Heart left ventricle (tissue), 16 donors: Measurements from ENCODE around the gene N4BP2. TPM values are rescaled to one million over a fixed set of nuclear protein-coding genes. Genes with fewer than 3 reads are reported as not detected.

Experiments
- ATAC-seq, 4 donors: fragments of 200-7000 bp; cut with Tn5 transposase; one replicate each; pipeline ENCODE4 v1.9.1; 2020 to 2022; ENCODE audit warnings: moderate library complexity in 4 of 4, mild to moderate bottlenecking in 3 of 4, moderate number of reproducible peaks in 1 of 4
- DNase-seq, 5 donors: peaks; one replicate each; pipeline ENCODE4 v3.0.0-alpha.2; 2020
- H3K27ac ChIP-seq, 12 donors: fragments of 200-600 bp; sonication (generic) in 4 of 12; one replicate each; pipeline versions ENCODE4 v1.5.0 to v1.8.0; 2016 to 2022; ENCODE audit warnings: mild to moderate bottlenecking in 2 of 12
- H3K27me3 ChIP-seq, 9 donors: fragments of 200-600 bp; sonication (generic) in 2 of 9; one replicate each; pipeline versions ENCODE4 v1.5.1 to v1.8.0; 2016 to 2022; ENCODE audit warnings: mild to moderate bottlenecking in 3 of 9
- H3K36me3 ChIP-seq, 9 donors: fragments of 200-600 bp; sonication (generic) in 2 of 9; one replicate each; pipeline versions ENCODE4 v1.5.0 to v1.8.0; 2018 to 2022; ENCODE audit warnings: mild to moderate bottlenecking in 2 of 9
- H3K4me1 ChIP-seq, 12 donors: fragments of 200-600 bp; sonication (generic) in 4 of 12; one replicate each; pipeline versions ENCODE4 v1.5.0 to v1.8.0; 2016 to 2022; ENCODE audit warnings: mild to moderate bottlenecking in 3 of 12
- H3K4me3 ChIP-seq, 12 donors: fragments of 200-600 bp; sonication (generic) in 4 of 12; one replicate each; pipeline versions ENCODE4 v1.5.0 to v1.8.0; 2017 to 2022; ENCODE audit warnings: mild to moderate bottlenecking in 9 of 12, moderate library complexity in 4 of 12
- H3K9me3 ChIP-seq, 12 donors: fragments of 200-600 bp; sonication (generic) in 4 of 12; one replicate each; pipeline versions ENCODE4 v1.5.0 to v1.8.0; 2016 to 2022; ENCODE audit warnings: mild to moderate bottlenecking in 1 of 12
- POLR2A ChIP-seq, 2 donors: fragments of 450-650 bp; IDR thresholded peaks; one replicate each; pipeline ENCODE4 v1.6.1; 2017; ENCODE audit warnings: antibody characterized with exemption in 2 of 2, mild to moderate bottlenecking in 2 of 2, moderate library complexity in 2 of 2
- WGBS, 4 donors: extraction: QIAGEN DNeasy Blood & Tissue Kit in 2 of 4; methylation state at CpG; one replicate each; pipeline versions ENCODE4 v1.1.5 to v1.1.7; 2013 to 2018; 5-methylcytosine and 5-hydroxymethylcytosine counted together
- intact Hi-C, 10 donors: fragments of 100-400 bp; cut with DNase I; formaldehyde crosslinking; loops; one replicate each; pipeline versions ENCODE4 v1.11.1 to v1.14.2; 2022
- polyA plus RNA-seq, 2 donors: library from polyadenylated mRNA; stranded (reverse); fragments of 200-250 nt; gene quantifications; one replicate each; pipeline ENCODE4 v1.2.3, GENCODE V29; 2013
- total RNA-seq, 9 donors: library from RNA; depleted of rRNA in 2 of 9; stranded (reverse); fragments of >200 nt in 2 of 9; fragmentation: NEBNext Ultra II Directional in 3 of 9; extraction: Animal tissue kit (Norgen Biotek cat#: 25700) in 3 of 9; gene quantifications; one replicate each; pipeline versions ENCODE4 v1.1.0 to v1.2.4, GENCODE V29; 2016 to 2023
- TF ChIP-seq, protein P1 (sequence below), 12 donors: fragments of 200-600 bp; sonication (generic) in 4 of 12; IDR thresholded peaks; one replicate each; pipeline versions ENCODE4 v1.5.0 to v1.8.0; 2018 to 2022; ENCODE audit warnings: antibody characterized with exemption in 12 of 12, mild to moderate bottlenecking in 5 of 12
- donor health status: ischemic (EF 13 %, LVEDD 7.1; RV severe dilation, severe dysfunction).
- donor health status: healthy with polysubstance abuse.
- donor health status: DM: no; HTN: yes; CAD: no.
- donor health status: DM: no; HTN: no; CAD: no.
- donor health status: ischemic (EF 25% LVEDD 6.9; RV normal size, moderate dysfunction).
- donor health status: ischemic (EF 25% LVEDD 5.7; RV mildly dilated, moderate dysfunction).
- donor health status: healthy.
- donor health status: DM: yes; HTN: yes; CAD: no.
- donor health status: ischemic (EF 35%, LVEDD 5.7; RV mildly dilated, moderate dysfunction).
- donor health status: nonischemic (EF 11% LVEDD 7.7; RV severe dilation, severe dysfunction).
- donor health status: DM: yes; HTN: yes; CAD: no.
- donor health status: PGD.
- donor health status: ischemic (EF 29% LVEDD 5.4; RV normal size, mild dysfunction).
- donor health status: nonischemic (EF 23%, LVEDD 6.1; RV moderate dilation, normal function).

Gene N4BP2
- total and polyA plus RNA-seq, 11 donors = 0.57 to 6.8 (median 5.0) TPM

DNA sequence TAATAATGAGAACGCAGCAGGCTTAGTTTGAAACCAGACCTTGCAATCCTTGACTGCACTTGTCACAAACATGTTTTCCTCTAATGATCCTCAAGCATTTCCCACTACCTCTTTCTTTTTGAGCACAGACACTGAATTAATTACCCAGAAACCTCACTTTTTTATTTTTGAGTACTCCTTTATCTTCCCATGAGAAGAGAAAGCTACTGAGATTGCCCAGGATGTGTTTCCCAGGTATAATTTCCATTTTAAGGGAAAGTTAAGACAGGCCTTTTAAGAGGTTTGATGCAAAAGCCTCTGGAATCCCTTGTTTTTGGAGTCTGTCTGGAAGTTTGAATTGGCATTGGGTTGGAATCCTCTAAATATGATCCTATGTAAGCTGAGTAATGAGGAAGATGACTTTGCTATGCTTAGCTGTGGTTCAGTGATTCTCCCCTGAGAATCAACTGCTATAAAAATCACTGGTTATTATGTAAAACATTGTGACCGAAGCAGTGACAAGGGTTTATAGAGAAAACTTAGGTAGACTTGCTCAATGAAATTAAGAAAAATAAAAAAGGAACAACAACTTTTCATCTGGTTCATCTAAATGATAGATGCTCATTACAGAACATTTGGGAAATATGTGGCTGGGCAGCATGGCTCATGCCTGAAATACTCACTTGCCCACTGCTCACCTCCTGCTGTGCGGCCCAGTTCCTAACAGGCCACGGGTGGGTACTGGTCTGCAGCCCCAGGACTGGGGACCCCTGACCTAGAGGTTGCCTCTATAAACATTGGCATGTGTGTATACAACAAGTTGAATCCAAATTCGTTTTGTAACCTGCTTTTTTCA is 129.4 kb downstream of the N4BP2 start:
- DNase-seq (no peak), ATAC-seq (no peak)
- Histone ChIP-seq H3K4me1 (peaks cover 0 to 27% (median 0%) of the 10 kb centered on the region in 12 donors), H3K27ac (no peak overlapping the region), H3K27me3 (no peaks in the 10 kb centered on the region), H3K4me3 (no peak overlapping the region), H3K9me3 (no peaks in the 10 kb centered on the region), H3K36me3 (no peaks in the 10 kb centered on the region)
- 80 to 88% (median 85%) methylated on average over 5 of the region's 5 CpGs for WGBS, 4 donors
- intact Hi-C loops = no loop called here
- TF ChIP-seq, protein P1, sequence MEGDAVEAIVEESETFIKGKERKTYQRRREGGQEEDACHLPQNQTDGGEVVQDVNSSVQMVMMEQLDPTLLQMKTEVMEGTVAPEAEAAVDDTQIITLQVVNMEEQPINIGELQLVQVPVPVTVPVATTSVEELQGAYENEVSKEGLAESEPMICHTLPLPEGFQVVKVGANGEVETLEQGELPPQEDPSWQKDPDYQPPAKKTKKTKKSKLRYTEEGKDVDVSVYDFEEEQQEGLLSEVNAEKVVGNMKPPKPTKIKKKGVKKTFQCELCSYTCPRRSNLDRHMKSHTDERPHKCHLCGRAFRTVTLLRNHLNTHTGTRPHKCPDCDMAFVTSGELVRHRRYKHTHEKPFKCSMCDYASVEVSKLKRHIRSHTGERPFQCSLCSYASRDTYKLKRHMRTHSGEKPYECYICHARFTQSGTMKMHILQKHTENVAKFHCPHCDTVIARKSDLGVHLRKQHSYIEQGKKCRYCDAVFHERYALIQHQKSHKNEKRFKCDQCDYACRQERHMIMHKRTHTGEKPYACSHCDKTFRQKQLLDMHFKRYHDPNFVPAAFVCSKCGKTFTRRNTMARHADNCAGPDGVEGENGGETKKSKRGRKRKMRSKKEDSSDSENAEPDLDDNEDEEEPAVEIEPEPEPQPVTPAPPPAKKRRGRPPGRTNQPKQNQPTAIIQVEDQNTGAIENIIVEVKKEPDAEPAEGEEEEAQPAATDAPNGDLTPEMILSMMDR (IDR thresholded peaks at IDR 0.05) = no peak
- no peak for TF ChIP-seq POLR2A (IDR thresholded peaks at IDR 0.05)

DNA sequence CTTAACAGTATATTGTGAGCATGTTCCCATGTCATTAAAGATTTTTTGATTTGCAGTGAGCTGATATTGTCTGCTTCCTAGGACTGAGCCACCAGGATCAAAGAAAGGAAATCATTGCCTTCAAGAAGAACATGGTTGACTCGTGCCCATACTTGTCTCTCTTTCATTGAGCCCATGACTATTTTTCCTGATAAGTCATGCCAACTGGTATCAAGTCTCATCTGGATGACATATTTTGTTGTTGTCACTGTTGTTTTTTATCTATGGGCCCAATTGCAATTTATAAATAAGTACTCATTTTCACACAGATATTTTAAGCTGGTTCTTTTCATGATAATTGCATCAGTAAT is 130.0 kb downstream of the N4BP2 start:
- no peak for ATAC-seq
- intact Hi-C loops = no loop called here
- Histone ChIP-seq H3K27me3 (no peaks in the 10 kb centered on the region), H3K36me3 (no peaks in the 10 kb centered on the region), H3K4me1 (peaks cover 0 to 27% (median 0%) of the 10 kb centered on the region in 12 donors), H3K9me3 (no peaks in the 10 kb centered on the region), H3K4me3 (no peak overlapping the region), H3K27ac (no peak overlapping the region)
- no peak for DNase-seq
- TF ChIP-seq POLR2A (IDR thresholded peaks at IDR 0.05) = no peak
- TF ChIP-seq, protein P1 (IDR thresholded peaks at IDR 0.05) = no peak
- 89 to 94% (median 91%) methylated on average over 1 of the region's 1 CpG for WGBS, 4 donors

DNA sequence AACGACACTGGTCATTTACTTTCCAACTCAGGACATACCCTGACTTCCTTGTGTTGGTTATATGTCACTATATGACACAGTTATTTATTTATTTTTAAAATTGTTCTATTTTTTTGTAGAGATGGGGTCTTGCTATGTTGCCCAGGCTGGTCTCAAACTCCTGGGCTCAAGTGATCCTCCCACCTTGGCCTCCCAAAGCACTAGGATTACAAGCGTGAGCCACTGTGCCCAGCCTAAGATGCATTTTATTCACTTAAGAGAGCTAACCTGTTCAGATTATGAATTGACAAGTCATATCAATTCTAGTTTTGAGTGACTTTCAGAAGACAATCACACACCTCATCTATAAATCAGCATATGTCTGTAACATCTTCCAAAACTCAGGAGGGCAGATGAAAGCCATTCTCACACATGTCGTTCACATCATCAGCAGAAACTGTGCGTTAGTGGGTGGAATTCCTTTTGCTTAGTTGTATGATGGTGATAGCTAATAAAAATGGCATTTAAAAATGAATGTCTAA is 130.8 kb downstream of the N4BP2 start:
- no peak for TF ChIP-seq POLR2A (IDR thresholded peaks at IDR 0.05)
- TF ChIP-seq, protein P1 (IDR thresholded peaks at IDR 0.05) = no peak

DNA sequence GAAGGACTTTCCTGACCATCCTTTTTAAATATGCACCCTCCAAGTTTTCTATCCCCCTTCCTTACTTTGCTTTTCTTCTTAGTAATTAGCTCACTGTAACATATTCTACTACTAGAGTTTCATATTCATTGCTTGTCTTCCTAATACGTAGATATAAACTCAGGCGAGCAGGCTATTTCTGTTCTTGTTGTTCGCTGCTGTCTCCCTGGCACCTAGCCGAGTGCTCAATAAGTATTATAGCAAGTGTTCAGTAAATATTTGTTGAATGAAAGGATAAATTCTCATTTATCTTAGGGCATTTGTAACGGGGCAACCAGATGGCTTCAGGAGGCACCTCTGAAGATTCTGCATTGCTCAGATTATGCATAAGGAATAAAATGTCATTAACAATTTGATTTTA is 133.4 kb downstream of the N4BP2 start:
- Histone ChIP-seq H3K36me3 (no peaks in the 10 kb centered on the region), H3K4me3 (no peak overlapping the region), H3K27me3 (no peaks in the 10 kb centered on the region), H3K9me3 (no peaks in the 10 kb centered on the region), H3K4me1 (peaks cover 0 to 10% (median 0%) of the 10 kb centered on the region in 12 donors), H3K27ac (no peak overlapping the region)
- TF ChIP-seq POLR2A (IDR thresholded peaks at IDR 0.05) = no peak
- 37 to 84% (median 52%) methylated on average over 5 of the region's 5 CpGs for WGBS, 4 donors
- DNase-seq (peak in 1 of 5 donors; percentile 30), ATAC-seq (no peak)
- intact Hi-C loops = no loop called here

More for the DNA sequence above, 130.8 kb downstream of the N4BP2 start:
- no peak for DNase-seq
- H3K9me3 ChIP-seq = no peaks in the 10 kb centered on the region
- WGBS, 4 donors = 92 to 97% (median 95%) methylated on average over 4 of the region's 4 CpGs
- no peaks in the 10 kb centered on the region for H3K36me3 ChIP-seq
- H3K27ac ChIP-seq = no peak overlapping the region
- H3K27me3 ChIP-seq = no peaks in the 10 kb centered on the region
- H3K4me3 ChIP-seq = no peak overlapping the region
- intact Hi-C loops = no loop called here
- peaks cover 0 to 27% (median 0%) of the 10 kb centered on the region in 12 donors for H3K4me1 ChIP-seq
- no peak for ATAC-seq
